Neutrophil (primary cell): ENCODE results near the gene BLNK.
"Not testable (repeated sequence)": the region's sequence is repeated elsewhere in the genome, so short reads cannot be mapped to it uniquely, and the experiment has no call there.

Source experiments
- H3K27ac ChIP-seq: fragments of 200-600 bp; sonication (generic); 2 replicates; pipeline ENCODE4 v1.5.1; 2016; ENCODE audit warnings: mild to moderate bottlenecking, moderate library complexity
- H3K27me3 ChIP-seq: fragments of 200-600 bp; sonication (generic); 2 replicates; pipeline ENCODE4 v1.6.0; 2016; ENCODE audit warnings: mild to moderate bottlenecking
- H3K36me3 ChIP-seq: fragments of 200-600 bp; sonication (generic); 2 replicates; pipeline ENCODE4 v1.5.1; 2017
- H3K4me1 ChIP-seq, 2 experiments: fragments of 200-600 bp in 1 of 2; sonication (generic) in 1 of 2; 1 replicate in 1 of 2; 2 replicates in 1 of 2; pipeline versions ENCODE4 v1.5.1 to v1.6.1; 2013 to 2016; ENCODE audit warnings: low read depth in 1 of 2, low read length in 1 of 2, mild to moderate bottlenecking in 1 of 2, moderate library complexity in 1 of 2; ENCODE audit not compliant: control insufficient read depth in 1 of 2, insufficient read depth in 1 of 2
- H3K4me3 ChIP-seq, 2 experiments: fragments of 200-600 bp in 1 of 2; sonication (generic) in 1 of 2; 1 replicate in 1 of 2; 2 replicates in 1 of 2; pipeline ENCODE4 v1.5.1; 2013 to 2016; ENCODE audit warnings: low read depth in 1 of 2, low read length in 1 of 2, mild to moderate bottlenecking in 1 of 2, moderate library complexity in 1 of 2
- H3K9me3 ChIP-seq: fragments of 200-600 bp; sonication (generic); 2 replicates; pipeline ENCODE4 v1.5.1; 2016
- CTCF ChIP-seq: fragments of 200-600 bp; sonication (generic); IDR thresholded peaks from 2 replicates; pipeline ENCODE4 v1.5.1; 2016; ENCODE audit warnings: antibody characterized with exemption

Gene BLNK

GRCh38 chr10:96310321-96310669 is 38.9 kb upstream of the BLNK start:
- no peaks in the 10 kb centered on the region for H3K36me3 ChIP-seq
- no peaks in the 10 kb centered on the region for H3K27me3 ChIP-seq
- H3K4me3 ChIP-seq = no peak overlapping the region
- no peaks in the 10 kb centered on the region for H3K9me3 ChIP-seq
- no peak overlapping the region for H3K27ac ChIP-seq
- H3K4me1 ChIP-seq = peaks cover 0 to 12% of the 10 kb centered on the region in 2 experiments
- TF ChIP-seq CTCF = no peak

GRCh38 chr10:96309628-96310320 is 38.4 kb upstream of the BLNK start:
- TF ChIP-seq CTCF = no peak
- H3K4me1 ChIP-seq = peaks cover 0 to 12% of the 10 kb centered on the region in 2 experiments
- no peaks in the 10 kb centered on the region for H3K9me3 ChIP-seq
- no peaks in the 10 kb centered on the region for H3K36me3 ChIP-seq
- H3K27ac ChIP-seq = no peak overlapping the region
- H3K27me3 ChIP-seq = no peaks in the 10 kb centered on the region
- no peak overlapping the region for H3K4me3 ChIP-seq

- H3K27me3 ChIP-seq, H3K36me3 ChIP-seq: not testable (repeated sequence)
- H3K4me1 ChIP-seq = peaks cover 0 to 12% of the 10 kb centered on the region in 2 experiments
These were observed 37.5 kb upstream of the BLNK start for GRCh38 chr10:96308854-96309253.

GRCh38 chr10:96306516-96306915 is 35.1 kb upstream of the BLNK start:
- H3K9me3 ChIP-seq = no peaks in the 10 kb centered on the region
- TF ChIP-seq CTCF = no peak

More at GRCh38 chr10:96308854-96309253, 37.5 kb upstream of the BLNK start:
- H3K9me3 ChIP-seq, H3K4me3 ChIP-seq, H3K27ac ChIP-seq: not testable (repeated sequence)

GRCh38 chr10:96305019-96305418 is 33.6 kb upstream of the BLNK start:
- no peak for TF ChIP-seq CTCF
- Histone ChIP-seq H3K4me1 (peaks cover 0 to 12% of the 10 kb centered on the region in 2 experiments), H3K27me3 (no peaks in the 10 kb centered on the region), H3K4me3 (no peak overlapping the region), H3K9me3 (no peaks in the 10 kb centered on the region), H3K36me3 (no peaks in the 10 kb centered on the region), H3K27ac (no peak overlapping the region)

More at GRCh38 chr10:96306516-96306915, 35.1 kb upstream of the BLNK start:
- H3K27ac ChIP-seq = no peak overlapping the region
- no peak overlapping the region for H3K4me3 ChIP-seq
- H3K27me3 ChIP-seq = no peaks in the 10 kb centered on the region
- no peaks in the 10 kb centered on the region for H3K36me3 ChIP-seq
- peaks cover 0 to 12% of the 10 kb centered on the region in 2 experiments for H3K4me1 ChIP-seq

- Histone ChIP-seq H3K36me3 (no peaks in the 10 kb centered on the region), H3K9me3 (no peaks in the 10 kb centered on the region), H3K4me1 (peaks cover 0 to 12% of the 10 kb centered on the region in 2 experiments), H3K27me3 (no peaks in the 10 kb centered on the region), H3K4me3 (no peak within 1 kb of the TSS), H3K27ac (no peak within 1 kb of the TSS)
- TF ChIP-seq CTCF = no peak
These were observed 32.9 kb upstream of the BLNK start, which contains the start of gene DNTT for GRCh38 chr10:96304230-96304629. Gene DNTT, plus strand, starts transcription at chr10:96304434. Its CDS starts 64 bp downstream, at chr10:96304498.
